Activated T-cell treated with anti-CD3 and anti-CD28 coated beads, Interleukin-2, amount 50 U/mL, for 4 hours (primary cell): ENCODE data around the gene IKZF3. TPM values are rescaled to one million over a fixed set of nuclear protein-coding genes. Genes with fewer than 3 reads are reported as not detected.
"Not testable (repeated sequence)": the region's sequence is repeated elsewhere in the genome, so short reads cannot be mapped to it uniquely, and the experiment has no call there.

Experiments
- ATAC-seq, 2 donors: fragments of 200-7000 bp; cut with Tn5 transposase; one replicate each; pipeline ENCODE4 v1.10.0; 2021
- DNase-seq: peaks from one replicate; pipeline ENCODE4 v3.0.0-alpha.2; 2020
- H3K27me3 Mint-ChIP-seq: one replicate; pipeline ENCODE4 v1.8.0; 2021; ENCODE audit warnings: low read depth, mixed read lengths
- H3K36me3 Mint-ChIP-seq: one replicate; pipeline ENCODE4 v1.8.0; 2022; ENCODE audit warnings: mixed read lengths; ENCODE audit not compliant: insufficient read depth
- H3K4me1 Mint-ChIP-seq: one replicate; pipeline ENCODE4 v1.8.0; 2021; ENCODE audit warnings: low read depth, mixed read lengths
- H3K4me3 Mint-ChIP-seq: one replicate; pipeline ENCODE4 v1.8.0; 2021; ENCODE audit warnings: mild to moderate bottlenecking, moderate library complexity, mixed read lengths
- H3K9me3 Mint-ChIP-seq: one replicate; pipeline ENCODE4 v1.8.0; 2021; ENCODE audit warnings: mixed read lengths
- total RNA-seq, 3 donors: library from RNA; stranded (reverse); gene quantifications; one replicate each; pipeline ENCODE4 v1.2.1, GENCODE V29; 2021

IKZF3 gene
- total RNA-seq, 3 donors from 2014 or later, result 82.3 to 106 (median 91.6) TPM

- DNase-seq (no peak), ATAC-seq (no peak)
- peak overlapping the region; percentile 47 for H3K4me3 Mint-ChIP-seq
- H3K36me3 Mint-ChIP-seq, result no peaks in the 10 kb centered on the region
- no peaks in the 10 kb centered on the region for H3K9me3 Mint-ChIP-seq
- no peaks in the 10 kb centered on the region for H3K27me3 Mint-ChIP-seq
- H3K4me1 Mint-ChIP-seq, result peaks cover 49% of the 10 kb centered on the region
These were observed 4.4 kb upstream of the IKZF3 start for GRCh38 chr17:39868554-39868942.

DNA sequence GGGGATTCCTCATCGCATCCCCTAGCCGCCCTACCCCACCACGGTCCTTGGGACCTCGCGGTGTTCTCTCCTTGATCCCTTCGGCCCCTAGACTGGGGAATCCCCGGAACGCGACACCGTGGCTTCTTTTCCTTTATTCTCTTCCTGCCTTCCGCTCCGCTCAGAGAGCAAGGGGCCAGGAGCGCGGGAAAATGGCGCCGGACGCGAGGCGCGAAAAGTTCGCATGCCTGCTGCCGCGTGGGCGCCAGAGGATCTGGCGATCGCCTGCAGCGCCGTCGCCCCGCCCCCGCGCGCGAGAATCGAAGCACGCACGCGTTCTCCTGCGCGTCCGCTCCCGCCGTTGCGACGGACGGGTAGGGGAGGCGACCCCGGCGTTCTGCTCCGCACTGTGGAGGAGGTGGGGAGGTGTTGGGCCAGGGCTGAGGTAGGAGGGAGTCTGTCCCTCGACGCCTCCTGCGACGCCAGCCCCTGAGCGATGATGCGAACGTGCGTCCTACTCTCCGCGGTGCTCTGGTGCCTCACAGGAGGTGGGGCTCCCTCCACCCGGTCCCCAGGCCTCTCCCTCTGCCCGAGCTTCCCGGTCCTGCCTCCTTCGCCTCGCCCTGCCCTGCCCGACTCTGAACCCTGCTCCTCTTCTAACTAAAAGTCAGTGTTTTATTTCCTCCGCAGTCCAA, 3.9 kb upstream of the IKZF3 start, which contains the start of gene ZPBP2:
ZPBP2 (plus strand) TSS at position 323 of the 674 bp plus-strand sequence; CDS start at position 476, 153 bp downstream.
- Mint-ChIP-seq H3K27me3 (no peaks in the 10 kb centered on the region), H3K36me3 (no peaks in the 10 kb centered on the region), H3K9me3 (no peaks in the 10 kb centered on the region), H3K4me1 (peaks cover 49% of the 10 kb centered on the region), H3K4me3 (peak within 1 kb of the TSS; percentile 48)
- ATAC-seq (no peak), DNase-seq (peak; percentile 43)

- Mint-ChIP-seq H3K9me3 (no peaks in the 10 kb centered on the region), H3K27me3 (no peaks in the 10 kb centered on the region), H3K4me3 (peak overlapping the region; percentile 48), H3K36me3 (no peaks in the 10 kb centered on the region), H3K4me1 (peaks cover 45% of the 10 kb centered on the region)
- peak; percentile 72 to 74 for ATAC-seq
- peak; percentile 57 for DNase-seq
These were observed 3.2 kb upstream of the IKZF3 start for GRCh38 chr17:39867084-39867879.

- peak overlapping the region; percentile 88 for H3K4me3 Mint-ChIP-seq
- no peak for DNase-seq
- H3K27me3 Mint-ChIP-seq, result no peaks in the 10 kb centered on the region
- peaks cover 50% of the 10 kb centered on the region for H3K4me1 Mint-ChIP-seq
- H3K36me3 Mint-ChIP-seq, result peaks cover under 1% of the 10 kb centered on the region
- no peaks in the 10 kb centered on the region for H3K9me3 Mint-ChIP-seq
- ATAC-seq, result no peak
These were observed 2.1 kb upstream of the IKZF3 start for GRCh38 chr17:39866013-39866730.

GRCh38 chr17:39863244-39863917, 731 bp downstream of the IKZF3 start:
- H3K27me3 Mint-ChIP-seq, result no peaks in the 10 kb centered on the region
- peaks cover 60% of the 10 kb centered on the region for H3K4me1 Mint-ChIP-seq
- peaks cover 3% of the 10 kb centered on the region for H3K36me3 Mint-ChIP-seq
- peak overlapping the region; percentile 88 for H3K4me3 Mint-ChIP-seq
- DNase-seq (no peak), ATAC-seq (peak in 1 of 2 donors; percentile 2)
- H3K9me3 Mint-ChIP-seq, result no peaks in the 10 kb centered on the region

DNA sequence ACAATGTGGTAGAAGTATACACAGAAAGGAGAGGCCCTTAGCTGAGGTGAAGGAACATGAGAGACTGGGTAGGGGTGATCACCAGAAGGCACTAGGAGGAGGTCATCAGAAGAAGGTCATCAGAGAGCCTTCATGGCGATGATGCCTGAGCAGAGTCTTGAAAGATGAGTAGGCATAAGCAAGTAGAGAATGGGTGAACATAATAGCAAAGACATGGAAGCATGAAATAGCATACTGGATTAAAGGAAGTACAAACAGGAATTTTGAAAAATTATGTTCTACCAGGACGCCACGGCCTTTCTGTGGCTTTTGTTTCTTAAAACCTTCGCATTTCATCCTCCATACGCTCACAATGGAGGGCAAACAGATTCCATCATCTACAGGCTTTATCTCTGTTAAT, 2.9 kb downstream of the IKZF3 start:
- H3K9me3 Mint-ChIP-seq, result no peaks in the 10 kb centered on the region
- no peaks in the 10 kb centered on the region for H3K27me3 Mint-ChIP-seq
- H3K36me3 Mint-ChIP-seq, result peaks cover 5% of the 10 kb centered on the region
- H3K4me3 Mint-ChIP-seq, result peak overlapping the region; percentile 79
- DNase-seq (no peak), ATAC-seq (no peak)
- peaks cover 52% of the 10 kb centered on the region for H3K4me1 Mint-ChIP-seq

GRCh38 chr17:39855911-39856649, 8.0 kb downstream of the IKZF3 start:
- not testable (repeated sequence) for H3K9me3 Mint-ChIP-seq, ATAC-seq, H3K4me3 Mint-ChIP-seq, H3K27me3 Mint-ChIP-seq, DNase-seq
- peaks cover 20% of the 10 kb centered on the region for H3K36me3 Mint-ChIP-seq
- H3K4me1 Mint-ChIP-seq, result peaks cover 59% of the 10 kb centered on the region

DNA sequence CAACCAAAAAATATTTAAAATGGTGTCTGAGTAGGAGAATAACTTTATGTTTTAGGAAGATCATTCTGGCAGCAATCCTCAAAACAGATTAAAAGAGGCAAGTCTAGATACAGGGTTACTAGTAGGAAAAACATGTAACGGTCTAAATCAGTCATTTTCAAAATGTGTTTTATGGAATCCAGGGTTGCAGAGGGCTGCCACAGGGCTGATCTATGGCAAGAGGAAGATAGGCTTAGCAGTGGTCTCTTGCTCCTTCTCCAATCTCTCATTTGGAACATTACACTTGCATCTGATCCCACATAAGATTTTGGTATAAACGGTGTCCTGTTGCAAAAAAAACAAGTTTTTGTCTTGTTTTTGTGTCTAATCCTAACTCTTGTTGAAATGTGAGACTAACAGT, 9.2 kb downstream of the IKZF3 start:
- DNase-seq, result no peak
- H3K4me3 Mint-ChIP-seq, result no peak overlapping the region
- H3K9me3 Mint-ChIP-seq, result no peaks in the 10 kb centered on the region
- H3K4me1 Mint-ChIP-seq, result peaks cover 52% of the 10 kb centered on the region
- no peaks in the 10 kb centered on the region for H3K27me3 Mint-ChIP-seq
- peaks cover 18% of the 10 kb centered on the region for H3K36me3 Mint-ChIP-seq
- no peak for ATAC-seq

- Mint-ChIP-seq H3K4me1 (peaks cover 60% of the 10 kb centered on the region), H3K4me3 (peak overlapping the region; percentile 7), H3K9me3 (no peaks in the 10 kb centered on the region), H3K36me3 (peaks cover 26% of the 10 kb centered on the region), H3K27me3 (no peaks in the 10 kb centered on the region)
- ATAC-seq (peak; percentile 42 to 51), DNase-seq (no peak)
These were observed 11.9 kb downstream of the IKZF3 start for GRCh38 chr17:39852239-39852638.

- Mint-ChIP-seq H3K36me3 (peaks cover 31% of the 10 kb centered on the region), H3K4me1 (peaks cover 64% of the 10 kb centered on the region)
- not testable (repeated sequence) for DNase-seq, H3K9me3 Mint-ChIP-seq, H3K4me3 Mint-ChIP-seq, ATAC-seq, H3K27me3 Mint-ChIP-seq
These were observed 13.9 kb downstream of the IKZF3 start for GRCh38 chr17:39850186-39850585.

- no peaks in the 10 kb centered on the region for H3K27me3 Mint-ChIP-seq
- ATAC-seq, result no peak
- DNase-seq, result no peak
- peaks cover 68% of the 10 kb centered on the region for H3K4me1 Mint-ChIP-seq
- H3K9me3 Mint-ChIP-seq, result no peaks in the 10 kb centered on the region
- H3K36me3 Mint-ChIP-seq, result peaks cover 24% of the 10 kb centered on the region
- no peak overlapping the region for H3K4me3 Mint-ChIP-seq
These were observed 15.5 kb downstream of the IKZF3 start for GRCh38 chr17:39848600-39848999.

- Mint-ChIP-seq H3K36me3 (peaks cover 26% of the 10 kb centered on the region), H3K4me1 (peaks cover 70% of the 10 kb centered on the region), H3K27me3 (no peaks in the 10 kb centered on the region), H3K4me3 (peak overlapping the region; percentile 33), H3K9me3 (no peaks in the 10 kb centered on the region)
- no peak for DNase-seq
- no peak for ATAC-seq
These were observed 17.9 kb downstream of the IKZF3 start for GRCh38 chr17:39846205-39846604.

- Mint-ChIP-seq H3K4me1 (peaks cover 70% of the 10 kb centered on the region), H3K36me3 (peaks cover 33% of the 10 kb centered on the region), H3K27me3 (no peaks in the 10 kb centered on the region), H3K4me3 (no peak overlapping the region), H3K9me3 (no peaks in the 10 kb centered on the region)
- ATAC-seq (no peak), DNase-seq (no peak)
These were observed 18.9 kb downstream of the IKZF3 start for GRCh38 chr17:39845052-39845846.
